Measurements from ENCODE around the gene PMPCA. TPM values are rescaled to one million over a fixed set of nuclear protein-coding genes. Genes with fewer than 3 reads are reported as not detected.

Gene PMPCA
- total and polyA plus RNA-seq, 2 of the 8 experiments (the other 6 are each of a cell fraction or from before 2014, with no cell fraction given) = 60.0 to 88.2 TPM

DNA sequence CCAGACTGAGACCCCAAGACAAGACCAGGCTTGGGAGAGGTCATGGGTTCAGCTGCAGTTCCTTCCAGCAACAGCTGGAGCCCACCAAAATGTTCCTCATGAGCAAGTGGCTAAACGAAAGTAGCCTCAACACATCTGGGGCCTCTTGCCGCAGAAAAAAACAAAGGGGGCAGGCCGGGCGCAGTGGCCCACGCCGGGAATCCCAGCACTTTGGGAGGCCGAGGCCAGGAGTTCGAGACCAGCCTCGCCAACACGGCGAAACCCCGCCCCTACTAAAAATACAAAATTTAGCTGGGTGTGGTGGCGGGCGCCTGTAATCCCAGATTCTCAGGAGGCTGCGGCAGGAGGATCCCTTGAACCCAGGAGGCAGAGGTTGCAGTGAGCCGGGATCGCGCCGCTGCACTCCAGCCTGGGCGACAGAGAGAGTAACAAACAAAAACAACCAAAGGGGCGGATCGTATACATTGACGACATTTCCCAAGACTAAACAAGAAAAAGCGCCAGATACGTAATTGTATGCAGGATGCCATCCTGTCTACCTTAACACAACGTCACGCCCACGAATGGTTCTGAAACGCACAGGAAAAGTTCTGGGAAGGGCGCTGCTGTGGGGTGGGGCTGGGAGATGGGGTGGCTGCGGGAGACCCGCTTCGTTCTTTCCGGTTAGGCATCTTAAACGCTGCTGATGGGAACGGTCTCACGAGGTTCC, 27.5 kb downstream of the PMPCA start (continued):
- TF ChIP-seq, protein P1, sequence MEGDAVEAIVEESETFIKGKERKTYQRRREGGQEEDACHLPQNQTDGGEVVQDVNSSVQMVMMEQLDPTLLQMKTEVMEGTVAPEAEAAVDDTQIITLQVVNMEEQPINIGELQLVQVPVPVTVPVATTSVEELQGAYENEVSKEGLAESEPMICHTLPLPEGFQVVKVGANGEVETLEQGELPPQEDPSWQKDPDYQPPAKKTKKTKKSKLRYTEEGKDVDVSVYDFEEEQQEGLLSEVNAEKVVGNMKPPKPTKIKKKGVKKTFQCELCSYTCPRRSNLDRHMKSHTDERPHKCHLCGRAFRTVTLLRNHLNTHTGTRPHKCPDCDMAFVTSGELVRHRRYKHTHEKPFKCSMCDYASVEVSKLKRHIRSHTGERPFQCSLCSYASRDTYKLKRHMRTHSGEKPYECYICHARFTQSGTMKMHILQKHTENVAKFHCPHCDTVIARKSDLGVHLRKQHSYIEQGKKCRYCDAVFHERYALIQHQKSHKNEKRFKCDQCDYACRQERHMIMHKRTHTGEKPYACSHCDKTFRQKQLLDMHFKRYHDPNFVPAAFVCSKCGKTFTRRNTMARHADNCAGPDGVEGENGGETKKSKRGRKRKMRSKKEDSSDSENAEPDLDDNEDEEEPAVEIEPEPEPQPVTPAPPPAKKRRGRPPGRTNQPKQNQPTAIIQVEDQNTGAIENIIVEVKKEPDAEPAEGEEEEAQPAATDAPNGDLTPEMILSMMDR (IDR thresholded peaks at IDR 0.05; ENCODE audit: control extremely low read depth in 1 of 3, insufficient read depth in 1 of 3, low read depth in 1 of 3, low read length in 3 of 3) = no peak
- TF ChIP-seq SIRT6 (IDR thresholded peaks at IDR 0.05; ENCODE audit: low read length) (no peak), RFX5 (IDR thresholded peaks at IDR 0.05; ENCODE audit: borderline replicate concordance, low read depth, low read length) (no peak), CBX5 (IDR thresholded peaks at IDR 0.05; ENCODE audit: low read depth, low read length) (no peak), FOSL1 (IDR thresholded peaks at IDR 0.05; ENCODE audit: insufficient read depth, low read depth, low read length) (no peak), PHF8 (conservative IDR thresholded peaks at IDR 0.05; ENCODE audit: low read depth, low read length) (no peak), EZH2 (IDR thresholded peaks at IDR 0.05; ENCODE audit: low read depth, low read length, severe bottlenecking) (no peak), ASH2L (IDR thresholded peaks at IDR 0.05; ENCODE audit: low read length) (no peak), TAF7 (optimal IDR thresholded peaks at IDR 0.05; ENCODE audit: borderline replicate concordance, low read depth, low read length) (no peak)
- TF ChIP-seq, protein P2, sequence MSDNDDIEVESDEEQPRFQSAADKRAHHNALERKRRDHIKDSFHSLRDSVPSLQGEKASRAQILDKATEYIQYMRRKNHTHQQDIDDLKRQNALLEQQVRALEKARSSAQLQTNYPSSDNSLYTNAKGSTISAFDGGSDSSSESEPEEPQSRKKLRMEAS (IDR thresholded peaks at IDR 0.05) = no peak

Measured in H1 (cell line).